ENCODE results near the gene LLGL1.

GRCh38 chr17:18248811-18249210 is 23.4 kb downstream of the LLGL1 start:
- TF ChIP-seq REST (IDR thresholded peaks at IDR 0.05; ENCODE audit: borderline replicate concordance) = no peak
- no peak for TF ChIP-seq CTCF (IDR thresholded peaks at IDR 0.05; ENCODE audit: poor library complexity, severe bottlenecking)
- TF ChIP-seq RAD21 (conservative IDR thresholded peaks at IDR 0.05) = no peak

All from neural cell (in vitro differentiated cells).